Measurements from ENCODE around the gene PBOV1.

The PBOV1 gene

DNA sequence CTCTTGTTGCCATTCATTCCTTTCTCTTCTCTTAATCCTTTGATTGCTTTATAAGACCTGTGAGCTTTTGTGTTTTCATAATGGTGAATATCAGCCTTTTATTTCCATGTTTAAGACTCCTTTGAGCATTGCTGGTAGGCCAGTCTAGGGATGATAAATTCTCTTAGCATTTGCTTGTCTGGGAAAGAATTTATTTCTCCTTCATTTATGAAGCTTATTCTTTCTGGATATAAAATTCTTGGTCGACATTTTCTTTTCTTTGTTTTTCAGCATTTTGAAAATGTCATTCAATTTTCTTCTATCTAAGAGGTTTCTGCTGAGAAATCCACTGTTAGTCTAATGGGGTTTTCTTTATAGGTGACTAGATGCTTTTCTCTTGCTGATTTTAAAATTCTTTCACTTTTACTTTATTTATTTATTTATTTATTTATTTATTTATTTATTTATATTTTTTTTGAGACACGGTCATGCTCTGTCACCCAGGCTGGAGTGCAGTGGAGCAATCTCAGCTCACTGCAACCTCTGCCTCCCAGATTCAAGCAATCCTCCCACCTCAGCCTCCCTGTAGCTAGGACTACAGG is 41.5 kb downstream of the PBOV1 start:
- H3K4me3 ChIP-seq (ENCODE audit: low read depth, low read length) = no peak overlapping the region
- TF ChIP-seq, protein P1, sequence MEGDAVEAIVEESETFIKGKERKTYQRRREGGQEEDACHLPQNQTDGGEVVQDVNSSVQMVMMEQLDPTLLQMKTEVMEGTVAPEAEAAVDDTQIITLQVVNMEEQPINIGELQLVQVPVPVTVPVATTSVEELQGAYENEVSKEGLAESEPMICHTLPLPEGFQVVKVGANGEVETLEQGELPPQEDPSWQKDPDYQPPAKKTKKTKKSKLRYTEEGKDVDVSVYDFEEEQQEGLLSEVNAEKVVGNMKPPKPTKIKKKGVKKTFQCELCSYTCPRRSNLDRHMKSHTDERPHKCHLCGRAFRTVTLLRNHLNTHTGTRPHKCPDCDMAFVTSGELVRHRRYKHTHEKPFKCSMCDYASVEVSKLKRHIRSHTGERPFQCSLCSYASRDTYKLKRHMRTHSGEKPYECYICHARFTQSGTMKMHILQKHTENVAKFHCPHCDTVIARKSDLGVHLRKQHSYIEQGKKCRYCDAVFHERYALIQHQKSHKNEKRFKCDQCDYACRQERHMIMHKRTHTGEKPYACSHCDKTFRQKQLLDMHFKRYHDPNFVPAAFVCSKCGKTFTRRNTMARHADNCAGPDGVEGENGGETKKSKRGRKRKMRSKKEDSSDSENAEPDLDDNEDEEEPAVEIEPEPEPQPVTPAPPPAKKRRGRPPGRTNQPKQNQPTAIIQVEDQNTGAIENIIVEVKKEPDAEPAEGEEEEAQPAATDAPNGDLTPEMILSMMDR (IDR thresholded peaks at IDR 0.05; ENCODE audit: low read depth, low read length) = no peak

GRCh38 chr6:138175596-138175995 is 42.7 kb downstream of the PBOV1 start:
- H3K4me3 ChIP-seq (ENCODE audit: low read depth, low read length) = no peak overlapping the region
- TF ChIP-seq, protein P1 (IDR thresholded peaks at IDR 0.05; ENCODE audit: low read depth, low read length) = no peak
